Measurements from ENCODE around the gene UNC119. TPM values are rescaled to one million over a fixed set of nuclear protein-coding genes. Genes with fewer than 3 reads are reported as not detected.

The UNC119 gene
- total and polyA plus RNA-seq, 4 donors = 14.0 to 20.0 (median 16.1) TPM

DNA sequence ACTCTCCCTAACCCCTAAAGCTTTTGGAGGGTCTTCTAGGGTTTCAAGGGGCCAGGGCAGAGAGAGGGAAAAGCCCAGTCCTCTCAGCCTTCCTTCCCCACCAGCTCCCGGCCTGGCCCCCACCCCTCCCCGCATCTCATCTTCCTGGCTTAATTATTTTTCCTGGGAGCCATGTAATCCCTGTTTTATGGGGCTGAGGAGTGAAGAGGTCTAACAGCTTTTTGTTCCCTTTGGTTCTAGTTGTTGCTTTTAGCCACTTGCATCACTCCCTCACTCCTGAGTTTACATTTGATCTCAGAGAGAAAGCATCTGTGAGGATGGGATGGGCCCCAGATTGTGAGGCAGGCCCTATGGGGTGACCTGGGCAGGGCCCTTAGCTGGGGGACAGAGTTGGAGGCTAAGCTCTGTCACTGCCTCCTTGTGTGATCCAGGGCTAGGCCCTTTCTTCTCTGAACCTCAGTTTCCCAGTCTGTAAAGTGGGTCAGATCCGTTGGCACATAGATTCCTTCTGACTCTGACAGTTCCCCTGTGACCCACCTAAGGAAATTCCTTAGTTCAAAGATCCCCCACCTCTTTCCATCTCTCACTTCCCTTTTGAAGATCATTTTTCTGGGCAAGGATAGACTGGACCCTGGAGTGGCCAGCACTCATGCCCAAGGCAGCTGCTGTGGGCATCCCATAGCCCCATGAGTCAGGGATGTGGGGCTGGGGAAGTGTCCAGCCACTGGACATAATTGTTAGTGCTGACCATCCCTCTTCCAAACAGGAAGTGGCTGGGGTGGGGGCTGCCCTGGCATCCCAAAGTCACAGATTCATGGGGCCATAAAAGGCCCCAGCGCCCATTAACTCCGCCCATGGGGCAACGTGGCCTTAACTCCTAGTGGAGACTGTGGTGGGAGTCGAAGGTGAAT, 20.1 kb downstream of the UNC119 start (continued):
- TF ChIP-seq FOXA1 (IDR thresholded peaks at IDR 0.05) = no peak
- TF ChIP-seq RXRA (IDR thresholded peaks at IDR 0.05) = no peak
- TF ChIP-seq, protein P1, sequence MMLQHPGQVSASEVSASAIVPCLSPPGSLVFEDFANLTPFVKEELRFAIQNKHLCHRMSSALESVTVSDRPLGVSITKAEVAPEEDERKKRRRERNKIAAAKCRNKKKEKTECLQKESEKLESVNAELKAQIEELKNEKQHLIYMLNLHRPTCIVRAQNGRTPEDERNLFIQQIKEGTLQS (IDR thresholded peaks at IDR 0.05) = no peak

DNA sequence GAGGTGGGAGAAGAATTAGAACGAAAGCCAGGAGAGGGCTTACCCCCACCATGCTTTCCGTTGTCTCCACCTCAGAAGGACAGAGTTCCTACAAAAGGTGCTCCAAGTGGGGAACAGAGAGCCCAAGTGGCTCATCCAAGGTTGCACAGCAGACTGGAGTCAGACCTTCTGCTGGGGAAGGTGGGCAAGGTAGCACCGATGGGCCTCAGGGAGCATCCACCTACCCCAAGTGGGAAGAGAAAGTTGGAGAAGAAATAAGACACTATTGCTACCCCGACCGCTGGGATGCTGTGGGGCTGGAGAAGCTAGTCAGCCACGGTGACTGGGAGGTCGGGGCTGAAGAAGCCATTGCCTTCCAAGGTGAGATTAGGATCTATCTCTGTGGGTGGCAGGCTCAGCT, 21.5 kb downstream of the UNC119 start:
- no peak overlapping the region for H3K4me3 ChIP-seq (ENCODE audit: low read depth in 1 of 3, low read length in 3 of 3)
- TF ChIP-seq TAF1 (conservative IDR thresholded peaks at IDR 0.05) = no peak
- TF ChIP-seq, protein P1 (IDR thresholded peaks at IDR 0.05) = no peak
- TF ChIP-seq NR2F2 (IDR thresholded peaks at IDR 0.05) = no peak
- TF ChIP-seq SP1 (IDR thresholded peaks at IDR 0.05) = no peak
- no peak for TF ChIP-seq FOXA1 (IDR thresholded peaks at IDR 0.05)
- no peak for TF ChIP-seq RXRA (IDR thresholded peaks at IDR 0.05)
- no peak for TF ChIP-seq GABPA (IDR thresholded peaks at IDR 0.05 in 1 of 2, conservative IDR thresholded peaks at IDR 0.05 in 1 of 2)
- TF ChIP-seq, protein P2, sequence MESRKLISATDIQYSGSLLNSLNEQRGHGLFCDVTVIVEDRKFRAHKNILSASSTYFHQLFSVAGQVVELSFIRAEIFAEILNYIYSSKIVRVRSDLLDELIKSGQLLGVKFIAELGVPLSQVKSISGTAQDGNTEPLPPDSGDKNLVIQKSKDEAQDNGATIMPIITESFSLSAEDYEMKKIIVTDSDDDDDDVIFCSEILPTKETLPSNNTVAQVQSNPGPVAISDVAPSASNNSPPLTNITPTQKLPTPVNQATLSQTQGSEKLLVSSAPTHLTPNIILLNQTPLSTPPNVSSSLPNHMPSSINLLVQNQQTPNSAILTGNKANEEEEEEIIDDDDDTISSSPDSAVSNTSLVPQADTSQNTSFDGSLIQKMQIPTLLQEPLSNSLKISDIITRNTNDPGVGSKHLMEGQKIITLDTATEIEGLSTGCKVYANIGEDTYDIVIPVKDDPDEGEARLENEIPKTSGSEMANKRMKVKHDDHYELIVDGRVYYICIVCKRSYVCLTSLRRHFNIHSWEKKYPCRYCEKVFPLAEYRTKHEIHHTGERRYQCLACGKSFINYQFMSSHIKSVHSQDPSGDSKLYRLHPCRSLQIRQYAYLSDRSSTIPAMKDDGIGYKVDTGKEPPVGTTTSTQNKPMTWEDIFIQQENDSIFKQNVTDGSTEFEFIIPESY (IDR thresholded peaks at IDR 0.05) = no peak
- TF ChIP-seq RAD21 (IDR thresholded peaks at IDR 0.05) = no peak
- no peak for DNase-seq (ENCODE audit: low spot score)
- H3K27me3 ChIP-seq (ENCODE audit: control insufficient read depth in 4 of 4, insufficient read depth in 4 of 4, low read length in 3 of 4) = no peaks in the 10 kb centered on the region
- H3K9ac ChIP-seq (ENCODE audit: low read depth in 1 of 2, low read length in 2 of 2) = no peak overlapping the region
- 76% methylated on average over 7 of the region's 7 CpGs for WGBS
- no peaks in the 10 kb centered on the region for H3K4me1 ChIP-seq (ENCODE audit: control insufficient read depth in 4 of 4, insufficient read depth in 4 of 4, low read length in 3 of 4)
- H3K9me3 ChIP-seq (ENCODE audit: control insufficient read depth in 4 of 4, low read length in 3 of 4) = no peaks in the 10 kb centered on the region
- H3K36me3 ChIP-seq (ENCODE audit: control insufficient read depth in 4 of 4, insufficient read depth in 3 of 4, low read depth in 1 of 4, low read length in 3 of 4) = no peaks in the 10 kb centered on the region
- no peak overlapping the region for H3K27ac ChIP-seq (ENCODE audit: low read depth in 1 of 2, low read length in 2 of 2)

DNA sequence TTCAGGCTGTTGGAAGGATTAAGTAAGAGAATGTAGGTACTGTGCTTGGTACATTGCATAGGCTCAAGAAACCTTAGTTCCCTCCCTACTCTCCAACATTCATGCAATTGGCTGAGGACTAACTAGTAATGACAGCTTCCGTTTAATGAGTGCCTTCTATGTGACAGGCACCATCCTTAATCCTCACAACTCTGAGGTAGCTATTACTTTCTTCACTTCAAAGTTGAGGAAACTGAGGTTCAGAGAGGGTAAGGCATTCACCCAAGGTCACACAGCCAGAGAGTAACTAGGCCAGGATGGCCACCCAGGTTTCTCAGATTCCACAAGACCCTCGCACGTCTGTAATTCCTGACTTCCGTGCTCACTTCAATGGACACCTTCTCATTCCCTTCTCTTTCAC, 22.2 kb downstream of the UNC119 start:
- Histone ChIP-seq H3K4me3 (ENCODE audit: low read depth in 1 of 3, low read length in 3 of 3) (no peak overlapping the region), H3K9me3 (ENCODE audit: control insufficient read depth in 4 of 4, low read length in 3 of 4) (no peaks in the 10 kb centered on the region), H3K4me1 (ENCODE audit: control insufficient read depth in 4 of 4, insufficient read depth in 4 of 4, low read length in 3 of 4) (no peaks in the 10 kb centered on the region), H3K9ac (ENCODE audit: low read depth in 1 of 2, low read length in 2 of 2) (no peak overlapping the region), H3K36me3 (ENCODE audit: control insufficient read depth in 4 of 4, insufficient read depth in 3 of 4, low read depth in 1 of 4, low read length in 3 of 4) (no peaks in the 10 kb centered on the region), H3K27me3 (ENCODE audit: control insufficient read depth in 4 of 4, insufficient read depth in 4 of 4, low read length in 3 of 4) (no peaks in the 10 kb centered on the region), H3K27ac (ENCODE audit: low read depth in 1 of 2, low read length in 2 of 2) (no peak overlapping the region)
- WGBS = 88% methylated on average over 4 of the region's 4 CpGs
- no peak for DNase-seq (ENCODE audit: low spot score)
- TF ChIP-seq FOXA1 (IDR thresholded peaks at IDR 0.05) = no peak
- no peak for TF ChIP-seq JUND (IDR thresholded peaks at IDR 0.05)
- TF ChIP-seq NR2F2 (IDR thresholded peaks at IDR 0.05) = no peak
- TF ChIP-seq HNF4G (IDR thresholded peaks at IDR 0.05) = no peak
- no peak for TF ChIP-seq SP1 (IDR thresholded peaks at IDR 0.05)
- no peak for TF ChIP-seq HNF4A (conservative IDR thresholded peaks at IDR 0.05)
- no peak for TF ChIP-seq TAF1 (conservative IDR thresholded peaks at IDR 0.05)
- TF ChIP-seq, protein P3, sequence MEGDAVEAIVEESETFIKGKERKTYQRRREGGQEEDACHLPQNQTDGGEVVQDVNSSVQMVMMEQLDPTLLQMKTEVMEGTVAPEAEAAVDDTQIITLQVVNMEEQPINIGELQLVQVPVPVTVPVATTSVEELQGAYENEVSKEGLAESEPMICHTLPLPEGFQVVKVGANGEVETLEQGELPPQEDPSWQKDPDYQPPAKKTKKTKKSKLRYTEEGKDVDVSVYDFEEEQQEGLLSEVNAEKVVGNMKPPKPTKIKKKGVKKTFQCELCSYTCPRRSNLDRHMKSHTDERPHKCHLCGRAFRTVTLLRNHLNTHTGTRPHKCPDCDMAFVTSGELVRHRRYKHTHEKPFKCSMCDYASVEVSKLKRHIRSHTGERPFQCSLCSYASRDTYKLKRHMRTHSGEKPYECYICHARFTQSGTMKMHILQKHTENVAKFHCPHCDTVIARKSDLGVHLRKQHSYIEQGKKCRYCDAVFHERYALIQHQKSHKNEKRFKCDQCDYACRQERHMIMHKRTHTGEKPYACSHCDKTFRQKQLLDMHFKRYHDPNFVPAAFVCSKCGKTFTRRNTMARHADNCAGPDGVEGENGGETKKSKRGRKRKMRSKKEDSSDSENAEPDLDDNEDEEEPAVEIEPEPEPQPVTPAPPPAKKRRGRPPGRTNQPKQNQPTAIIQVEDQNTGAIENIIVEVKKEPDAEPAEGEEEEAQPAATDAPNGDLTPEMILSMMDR (IDR thresholded peaks at IDR 0.05; ENCODE audit: low read depth, low read length, missing input control) = no peak
- TF ChIP-seq GABPA (IDR thresholded peaks at IDR 0.05 in 1 of 2, conservative IDR thresholded peaks at IDR 0.05 in 1 of 2) = no peak
- TF ChIP-seq RAD21 (IDR thresholded peaks at IDR 0.05) = no peak
- TF ChIP-seq, protein P1 (IDR thresholded peaks at IDR 0.05) = no peak
- no peak for TF ChIP-seq RXRA (IDR thresholded peaks at IDR 0.05)
- no peak for TF ChIP-seq YY1 (IDR thresholded peaks at IDR 0.05)
- no peak for TF ChIP-seq EGR1 (IDR thresholded peaks at IDR 0.05; ENCODE audit: low read depth in 2 of 2)
- TF ChIP-seq, protein P4, sequence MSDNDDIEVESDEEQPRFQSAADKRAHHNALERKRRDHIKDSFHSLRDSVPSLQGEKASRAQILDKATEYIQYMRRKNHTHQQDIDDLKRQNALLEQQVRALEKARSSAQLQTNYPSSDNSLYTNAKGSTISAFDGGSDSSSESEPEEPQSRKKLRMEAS (IDR thresholded peaks at IDR 0.05) = no peak
- TF ChIP-seq FOXA2 (IDR thresholded peaks at IDR 0.05) = no peak
- TF ChIP-seq, protein P2 (IDR thresholded peaks at IDR 0.05) = no peak
